ENCODE measurements around the gene POLG2. TPM values are rescaled to one million over a fixed set of nuclear protein-coding genes. Genes with fewer than 3 reads are reported as not detected.
A peak's percentile ranks its signal among the peaks of the same experiment; 100 is the strongest.

POLG2 gene
- total RNA-seq (2014; rRNA removed; shearing (Covaris generic)), result 7.7 and 7.9 TPM in 2 replicates

DNA sequence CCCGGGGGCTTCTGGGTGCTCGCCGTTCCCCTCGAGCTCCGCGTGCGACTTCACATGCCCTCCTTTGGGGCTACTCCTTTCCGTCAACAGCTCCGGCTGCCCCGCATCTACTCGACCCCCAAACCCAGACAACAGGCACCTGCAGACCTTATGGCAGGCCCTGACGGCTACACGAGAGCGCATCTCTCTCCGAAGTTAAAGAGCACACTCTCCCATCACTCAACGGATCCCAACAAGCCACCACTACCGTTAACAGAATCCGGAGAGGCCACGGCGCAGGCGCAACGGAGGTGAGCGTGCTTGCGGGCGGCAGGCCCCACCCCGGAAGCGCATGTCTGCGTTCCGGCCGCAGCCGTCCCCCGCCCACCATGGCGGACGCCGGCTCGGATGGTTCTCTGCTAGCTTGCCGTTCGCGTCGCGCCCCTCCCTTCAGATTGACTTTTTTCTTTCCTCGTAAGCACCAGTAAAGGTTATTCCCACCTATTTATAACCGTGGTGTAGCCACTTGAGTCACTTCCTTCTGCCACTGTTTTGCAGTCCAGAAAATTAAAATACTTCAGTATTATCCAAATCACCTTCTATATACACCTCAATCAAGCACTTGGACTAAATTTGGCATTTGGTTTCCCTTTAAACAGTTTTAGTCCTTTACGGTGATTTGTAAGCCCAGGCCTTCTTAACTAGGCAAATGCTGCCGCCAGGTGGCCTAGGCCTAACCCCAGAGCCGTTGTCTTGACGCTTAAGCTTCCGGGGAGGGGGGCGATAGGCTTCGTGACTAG lies at the start of gene POLG2:
Gene POLG2, minus strand, starts transcription at position 269 of the 779 bp plus-strand sequence. Its CDS starts 86 bp downstream, at position 183.
- DNase-seq (ENCODE audit: low read depth), result peak; percentile 92

DNA sequence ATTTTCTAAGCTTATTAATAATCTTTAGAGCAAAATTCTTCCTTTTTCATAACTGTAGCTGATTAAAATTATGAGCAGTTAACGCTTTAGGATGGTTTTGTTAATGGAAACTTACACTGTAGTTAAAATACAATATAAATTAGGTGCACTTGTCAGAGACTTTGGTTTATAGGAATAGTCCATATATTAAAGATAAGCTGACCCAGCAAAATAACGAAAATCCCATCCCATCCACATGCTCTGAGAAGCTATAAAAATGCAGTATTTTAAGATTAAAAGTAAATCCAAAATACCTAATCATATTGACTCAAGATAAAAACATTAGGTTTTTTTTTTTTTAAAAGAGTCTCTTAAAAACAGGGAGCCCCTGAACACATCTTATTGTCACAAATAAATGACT lies 47.9 kb upstream of the POLG2 start:
- no peak for DNase-seq (ENCODE audit: low read depth)

DNA sequence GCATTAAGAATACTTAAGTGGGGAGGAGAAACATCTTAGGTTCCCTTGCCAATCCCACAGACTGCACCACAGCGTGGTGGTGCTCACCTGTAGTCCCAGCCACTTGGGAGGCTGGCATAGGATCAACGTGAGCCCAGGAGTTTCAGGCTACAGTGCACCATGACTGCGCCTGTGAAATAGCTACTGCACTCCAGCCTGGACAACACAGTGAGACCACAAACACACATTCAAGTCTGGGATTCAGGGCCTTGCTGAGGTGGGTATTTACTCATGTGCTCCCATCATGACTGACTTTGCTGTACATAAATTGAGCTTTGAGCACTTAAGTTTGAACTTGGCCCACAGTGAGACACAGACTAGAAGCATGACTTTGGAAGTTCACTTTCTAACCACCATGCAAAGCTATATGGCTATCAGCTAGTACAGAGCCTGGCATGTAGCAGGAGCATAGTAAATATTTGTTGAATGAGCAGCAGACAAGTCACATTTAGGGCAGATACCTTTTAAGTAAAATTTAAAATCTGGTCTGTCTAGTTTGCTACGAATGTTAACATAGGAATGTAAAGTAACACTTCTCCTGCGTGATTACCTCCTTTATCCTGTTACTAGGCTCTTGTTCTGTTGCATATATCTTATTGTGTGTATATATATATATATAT lies 43.4 kb upstream of the POLG2 start:
- DNase-seq (ENCODE audit: low read depth), result no peak

DNA sequence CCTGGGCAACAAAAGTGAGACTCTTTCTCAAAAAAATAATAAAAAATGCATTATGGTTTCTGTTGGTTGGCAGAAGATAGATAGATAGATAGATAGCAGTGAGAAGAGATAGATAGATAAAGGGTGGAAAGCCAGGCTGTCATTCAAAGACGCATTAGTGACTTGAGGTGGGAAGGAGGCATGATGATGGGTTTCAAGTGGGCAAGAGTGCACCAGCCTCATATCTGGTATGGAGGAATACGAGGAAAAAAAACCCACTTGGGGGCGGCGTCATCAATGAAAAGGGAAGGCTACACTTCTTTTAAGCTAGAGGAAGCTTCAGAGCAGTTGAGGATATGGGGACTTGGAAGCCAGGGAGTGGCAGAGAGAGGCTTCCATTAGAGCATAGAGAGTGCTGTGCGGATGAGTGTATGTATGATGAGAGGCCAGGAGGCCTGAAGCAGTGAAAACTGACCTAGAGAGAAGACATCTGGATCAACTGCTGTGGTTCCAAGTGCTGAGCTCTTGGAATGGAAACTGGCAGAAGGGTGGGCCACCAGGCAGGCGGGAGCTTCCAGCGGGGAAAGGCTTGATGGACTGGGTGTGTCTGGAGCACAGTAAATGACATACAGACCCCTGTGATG lies 41.8 kb upstream of the POLG2 start:
- no peak for DNase-seq (ENCODE audit: low read depth)

DNA sequence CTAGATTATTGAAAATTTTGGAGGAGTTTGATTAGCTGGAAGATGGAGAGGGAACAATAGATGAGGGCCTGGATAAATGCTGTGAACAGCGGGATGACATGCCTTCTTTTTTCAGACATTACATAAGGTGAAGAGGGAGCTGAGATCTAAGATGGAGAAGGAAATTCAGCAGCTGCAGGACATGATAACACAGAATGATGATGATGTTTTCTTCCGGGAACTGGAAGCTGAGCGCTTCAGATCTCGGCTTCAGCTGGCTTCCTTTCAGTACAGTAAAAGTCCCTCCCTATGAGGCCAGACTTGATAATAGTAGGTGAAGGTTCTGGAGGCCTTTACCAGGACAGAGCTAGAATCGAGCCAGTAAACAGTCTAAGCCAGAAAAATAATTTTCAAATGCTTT lies 40.6 kb upstream of the POLG2 start:
- DNase-seq (ENCODE audit: low read depth), result no peak

DNA sequence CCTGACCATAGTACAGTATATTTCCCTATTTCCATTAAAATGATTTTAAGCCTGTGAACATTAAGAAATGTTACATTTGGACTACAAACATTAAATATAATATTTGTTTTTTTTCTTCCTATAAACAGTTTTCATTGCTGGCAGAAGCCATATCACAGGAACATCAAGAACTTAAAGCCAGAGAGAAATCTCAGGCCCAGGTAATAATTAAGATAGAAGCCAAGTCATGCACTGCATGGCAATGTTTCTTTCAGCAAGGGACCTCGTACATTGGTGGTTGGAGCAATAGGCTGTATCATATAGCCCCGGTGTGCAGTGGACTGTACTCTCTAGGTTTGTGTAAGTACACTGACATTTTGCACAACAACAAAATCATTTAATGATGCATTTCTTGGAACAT lies 40.1 kb upstream of the POLG2 start:
- DNase-seq (ENCODE audit: low read depth), result no peak

DNA sequence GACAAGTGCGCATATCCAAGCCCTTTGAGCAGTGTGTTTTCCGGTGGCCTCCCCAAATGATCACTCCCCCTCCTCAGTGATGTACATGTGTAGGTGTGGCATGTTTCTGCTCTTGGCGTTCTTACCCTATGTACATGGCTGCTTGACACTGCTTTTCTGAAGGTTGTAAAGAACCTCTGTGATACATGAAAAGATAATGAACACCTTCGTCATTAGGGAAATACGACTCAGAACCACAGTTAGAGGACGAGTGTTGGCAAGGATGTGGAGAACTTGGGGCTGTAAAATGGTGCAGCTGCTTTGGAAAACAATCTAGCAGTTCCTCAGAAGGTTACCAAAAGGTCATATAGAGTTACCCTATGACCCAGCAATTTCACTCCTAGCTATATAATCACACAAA lies 38.5 kb upstream of the POLG2 start:
- DNase-seq (ENCODE audit: low read depth), result no peak

DNA sequence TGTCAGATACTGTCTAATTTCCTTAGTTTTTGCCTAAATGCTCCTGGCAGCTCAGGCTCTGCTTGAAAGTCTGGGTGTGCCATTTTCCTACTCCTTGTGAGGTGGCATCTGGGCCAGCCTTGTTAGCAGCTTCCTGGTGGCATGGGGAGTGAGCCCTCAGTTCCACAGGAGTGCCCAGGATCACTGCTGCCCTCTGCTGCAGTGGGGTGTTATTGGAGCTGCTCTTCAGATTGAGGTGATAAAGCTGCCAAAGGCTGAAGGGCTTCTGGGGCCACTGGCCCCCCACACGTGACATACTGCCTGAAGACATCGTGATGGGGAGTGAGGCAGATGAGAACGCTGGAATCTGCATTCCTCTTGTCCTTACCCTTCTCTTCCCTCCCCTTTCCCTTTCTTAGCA lies 37.3 kb upstream of the POLG2 start:
- peak; percentile 24 for DNase-seq (ENCODE audit: low read depth)

DNA sequence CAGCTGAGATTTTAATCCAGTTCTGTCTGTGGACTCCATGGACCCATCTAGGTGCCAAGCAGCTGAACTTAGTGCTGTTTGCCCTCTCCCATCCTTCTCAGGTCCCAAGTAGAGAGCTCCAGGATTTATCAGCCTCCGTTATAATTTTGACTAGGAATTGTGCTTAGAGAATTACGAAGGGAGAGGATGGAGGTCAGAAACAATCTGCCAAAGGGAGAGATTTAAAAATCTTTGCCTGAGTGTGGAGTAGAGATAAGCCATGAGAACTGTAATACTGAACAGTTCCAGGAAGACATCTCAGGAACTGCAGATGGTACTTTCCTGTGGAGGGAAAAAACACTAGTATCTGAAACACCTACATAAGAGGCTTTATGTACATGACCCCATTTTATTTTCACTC lies 36.9 kb upstream of the POLG2 start:
- DNase-seq (ENCODE audit: low read depth), result no peak

DNA sequence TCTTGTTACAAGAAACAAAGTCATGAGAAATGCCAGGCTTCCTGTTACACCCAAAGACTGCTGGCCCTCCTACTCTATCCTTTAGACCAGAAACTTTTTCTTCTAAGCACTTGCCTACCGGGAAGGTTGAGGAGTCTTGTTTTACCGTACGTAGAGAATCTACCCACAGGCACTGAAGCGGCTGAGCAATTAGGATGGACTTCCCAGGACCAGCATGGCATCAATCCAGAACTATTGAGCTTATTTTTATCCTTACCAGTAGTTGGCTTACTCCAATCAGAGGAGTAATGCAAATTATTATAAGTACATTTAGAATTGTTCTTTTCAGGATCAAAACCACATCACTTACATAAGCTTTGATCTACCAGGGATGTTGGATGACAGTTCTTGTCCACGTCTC lies 35.6 kb upstream of the POLG2 start:
- no peak for DNase-seq (ENCODE audit: low read depth)

DNA sequence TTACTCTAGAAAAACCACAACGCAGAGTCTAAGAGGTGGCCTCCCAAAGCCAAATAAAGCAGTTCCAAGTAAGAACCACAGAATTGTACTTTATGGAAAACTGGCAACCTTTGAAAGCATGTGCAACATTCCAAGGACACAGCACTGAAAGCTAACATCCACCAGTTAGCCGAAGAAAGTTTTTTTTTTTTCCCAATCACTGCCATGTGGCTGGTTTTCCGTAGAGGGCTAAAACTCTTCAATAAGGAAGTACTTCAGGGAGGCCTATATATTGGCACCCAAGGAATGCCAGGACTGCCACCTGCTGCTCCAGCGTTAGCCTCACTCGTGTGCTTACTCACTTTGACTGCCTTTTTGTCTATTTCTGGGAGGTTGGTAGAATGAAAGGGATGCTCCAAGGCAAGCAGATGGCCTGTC lies 35.1 kb upstream of the POLG2 start:
- no peak for DNase-seq (ENCODE audit: low read depth)

DNA sequence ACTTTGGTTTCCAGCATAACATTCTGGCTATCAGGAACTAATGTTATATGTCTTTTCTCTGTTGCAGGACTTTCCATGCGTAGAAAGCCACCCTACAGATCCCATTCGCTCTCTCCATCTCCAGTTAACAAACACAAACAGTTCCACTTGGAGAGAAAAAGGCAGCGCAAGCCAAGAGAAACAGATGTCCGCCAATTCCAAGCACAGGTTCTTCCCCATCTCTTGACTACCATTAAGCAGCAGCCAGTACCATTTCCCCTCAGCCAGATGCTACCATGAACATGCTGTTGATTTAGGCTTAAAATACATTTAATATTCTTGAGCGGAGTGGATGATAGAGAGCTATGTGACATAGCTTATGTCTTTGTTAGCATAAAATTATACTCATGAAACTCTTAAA lies 32.4 kb upstream of the POLG2 start:
- no peak for DNase-seq (ENCODE audit: low read depth)

DNA sequence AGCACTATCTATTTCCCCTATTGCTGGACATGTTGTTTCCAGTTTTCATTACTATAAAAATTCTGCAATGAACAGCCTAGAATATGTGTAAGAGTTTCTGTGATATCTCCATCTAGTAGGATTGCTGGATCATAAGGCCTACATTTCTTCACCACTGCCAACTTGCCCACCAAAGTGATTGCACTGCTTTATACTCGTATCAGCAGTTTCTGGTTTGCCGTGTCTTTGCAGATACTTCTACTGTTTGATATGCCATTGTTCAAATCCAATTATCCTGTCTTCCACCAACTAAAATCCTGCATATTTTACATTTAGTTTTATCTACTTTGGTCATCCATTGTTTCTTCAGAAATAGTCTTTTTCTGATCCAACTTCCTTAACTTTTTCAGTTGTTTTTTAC lies 31.1 kb upstream of the POLG2 start:
- DNase-seq (ENCODE audit: low read depth), result no peak

DNA sequence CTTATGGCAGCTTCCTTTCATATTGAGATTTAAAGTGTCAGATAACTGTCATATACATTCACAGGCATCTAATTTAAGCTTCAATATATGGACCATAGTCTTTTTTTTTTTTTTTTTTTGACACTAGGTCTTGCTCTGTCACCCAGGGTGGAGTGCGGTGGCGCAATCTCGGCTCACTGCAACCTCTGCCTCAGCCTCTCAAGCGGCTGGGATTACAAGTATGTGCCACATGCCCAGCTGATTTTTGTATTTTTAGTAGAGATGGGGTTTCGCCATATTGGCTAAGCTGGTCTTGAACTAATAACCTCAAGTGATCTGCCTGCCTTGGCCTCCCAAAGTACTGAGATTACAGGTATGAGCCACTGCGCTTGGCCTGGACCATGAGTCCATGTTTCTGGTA lies 23.5 kb upstream of the POLG2 start:
- DNase-seq (ENCODE audit: low read depth), result no peak

DNA sequence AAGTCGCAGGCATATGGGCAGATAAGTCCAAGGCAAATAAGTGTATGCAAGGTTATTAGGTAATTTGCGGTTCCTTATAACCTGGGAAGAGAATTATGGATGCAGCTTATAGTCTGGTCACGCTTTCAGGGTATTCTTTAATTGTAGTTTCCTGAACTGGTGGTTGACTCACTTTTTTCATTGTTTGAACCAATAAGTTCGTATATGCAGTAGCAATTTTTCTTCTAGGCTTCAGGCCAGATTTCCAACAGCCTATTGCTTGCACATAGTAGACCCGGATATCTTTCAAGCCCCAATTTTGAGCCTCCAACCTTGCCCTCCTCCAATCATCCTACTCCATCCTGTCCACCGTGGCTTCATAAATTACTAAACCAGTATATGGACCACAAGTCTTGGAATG lies 22.7 kb upstream of the POLG2 start:
- DNase-seq (ENCODE audit: low read depth), result no peak

DNA sequence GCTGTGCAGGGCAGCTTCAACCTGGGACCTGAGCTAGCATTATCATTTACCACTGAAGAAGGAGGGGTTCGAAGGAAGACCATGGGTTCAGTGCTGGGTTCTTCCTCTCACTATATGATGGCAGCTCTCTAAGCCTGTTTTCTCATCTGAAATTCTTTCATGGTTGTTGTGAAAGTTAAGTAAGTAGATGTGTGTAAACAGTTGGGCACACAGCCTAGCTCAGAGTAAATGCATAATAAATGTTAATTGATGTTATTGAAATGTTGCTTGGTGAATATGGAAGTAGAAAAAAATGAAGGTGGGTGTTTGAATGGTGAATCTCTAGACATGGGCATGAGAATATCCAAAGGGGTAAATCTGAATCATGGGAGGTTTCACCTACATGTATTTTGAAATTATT lies 19.0 kb upstream of the POLG2 start:
- no peak for DNase-seq (ENCODE audit: low read depth)

DNA sequence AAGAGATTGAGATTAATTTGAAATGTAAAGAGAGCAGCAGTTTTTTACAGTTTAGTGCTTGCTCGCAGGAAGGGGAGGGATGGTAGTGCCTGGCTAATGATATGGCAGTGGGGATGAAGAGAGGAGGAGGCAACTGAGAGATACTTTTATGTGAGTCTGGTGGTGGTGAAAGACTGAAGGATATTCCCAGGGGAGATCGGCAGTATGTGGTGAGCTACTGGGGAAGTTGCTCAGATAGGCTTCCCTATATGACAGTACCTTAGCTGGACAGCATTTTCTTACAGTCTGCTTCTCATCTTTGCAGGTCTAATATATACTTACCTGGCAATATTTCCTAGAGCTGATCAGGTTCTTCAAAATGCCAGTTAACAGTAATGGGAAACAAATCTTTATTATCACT lies 18.6 kb upstream of the POLG2 start:
- no peak for DNase-seq (ENCODE audit: low read depth)

DNA sequence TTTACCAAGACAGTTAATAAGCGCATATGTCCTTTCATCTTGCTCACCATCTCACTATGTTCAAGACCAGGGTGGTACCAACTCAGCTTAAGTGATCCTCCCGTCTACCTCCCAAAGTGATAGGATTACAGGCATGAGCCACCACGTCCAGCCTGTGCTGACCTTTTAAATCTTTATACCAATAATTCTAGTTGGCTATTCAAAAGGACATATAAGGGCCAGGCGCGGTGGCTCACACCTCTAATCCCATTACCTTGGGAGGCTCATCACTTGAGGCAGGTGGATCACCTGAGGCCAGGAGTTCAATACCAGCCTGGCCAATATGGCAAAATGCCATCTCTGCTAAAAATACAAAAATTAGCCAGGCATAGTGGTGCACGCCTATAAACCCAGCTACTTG lies 12.3 kb upstream of the POLG2 start:
- DNase-seq (ENCODE audit: low read depth), result no peak

DNA sequence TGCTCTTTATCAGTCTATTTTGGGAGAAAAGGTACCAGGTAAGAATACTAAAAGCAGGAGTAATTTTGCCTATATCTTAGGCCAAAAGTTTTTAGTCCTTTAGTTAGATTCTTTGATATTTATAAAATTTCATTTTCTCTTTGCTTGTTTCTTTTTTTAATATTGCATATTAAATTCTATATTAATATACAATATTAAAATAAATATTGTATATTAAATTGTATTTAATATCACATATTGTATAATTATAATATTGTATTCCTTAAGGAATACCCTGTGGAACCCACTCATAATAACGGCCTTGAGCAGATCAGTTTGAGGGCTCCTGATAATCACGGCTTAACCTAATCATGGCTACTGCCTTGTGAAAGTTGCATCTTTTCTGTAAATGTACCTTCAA lies 11.8 kb upstream of the POLG2 start:
- DNase-seq (ENCODE audit: low read depth), result no peak

DNA sequence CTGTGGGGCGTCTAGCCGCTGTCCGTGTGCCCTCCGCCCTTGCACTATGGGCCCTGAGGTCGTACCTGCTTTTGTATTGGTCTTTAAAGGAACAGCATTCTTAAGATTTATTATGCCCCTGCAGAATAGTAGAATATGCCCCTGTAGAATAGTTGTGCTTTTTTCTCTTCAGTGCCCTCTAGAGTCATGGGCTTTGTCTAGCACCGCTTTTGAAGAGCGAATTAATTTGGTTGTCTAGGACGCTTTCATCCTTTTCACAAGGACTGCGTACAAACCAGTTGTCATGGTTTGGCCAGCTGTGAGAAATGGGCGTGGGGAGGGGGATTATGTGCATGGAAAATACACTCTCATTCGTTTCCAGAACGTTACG lies 10.5 kb upstream of the POLG2 start:
- DNase-seq (ENCODE audit: low read depth), result peak; percentile 79

DNA sequence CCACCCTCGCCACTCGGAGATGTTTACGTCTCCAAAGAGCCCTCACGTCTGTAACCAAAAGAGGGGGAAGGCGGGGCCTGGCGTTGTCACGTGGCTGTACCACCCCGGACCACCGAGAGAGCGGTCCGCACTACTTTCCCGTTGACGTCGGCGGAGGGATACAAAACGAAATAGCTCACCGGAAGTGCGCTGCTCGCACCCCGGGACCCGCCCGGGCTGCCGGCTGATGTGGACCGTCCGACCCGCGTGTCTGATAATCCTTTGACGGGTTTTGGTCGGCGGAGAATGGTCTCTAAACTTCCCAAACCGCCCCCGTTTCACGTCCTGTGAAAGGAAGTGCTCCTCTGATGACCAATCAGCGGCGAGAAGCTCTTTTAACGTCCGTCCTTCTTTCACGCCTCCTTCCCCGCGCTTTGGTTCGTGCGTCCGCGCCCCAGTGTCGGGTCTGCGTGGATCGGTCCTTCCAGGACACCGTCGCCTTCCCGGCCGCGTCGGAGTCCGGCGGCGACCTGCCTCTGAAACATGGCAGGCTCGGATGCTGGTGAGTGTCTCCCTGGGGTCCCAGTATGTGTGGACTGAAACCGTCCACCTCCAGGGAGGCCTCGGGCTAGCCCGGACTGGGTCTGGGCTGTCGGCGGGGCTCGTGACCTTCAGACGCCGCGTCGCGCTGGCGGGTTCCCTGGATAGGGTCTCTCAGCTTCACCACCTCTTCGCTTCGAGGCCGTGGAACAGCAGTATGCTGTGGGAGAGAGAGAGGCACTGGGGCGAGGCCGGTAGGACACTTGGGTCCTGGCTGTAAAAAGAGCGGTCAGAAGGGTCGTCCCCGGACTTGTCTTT lies 9.9 kb upstream of the POLG2 start, which contains the start of gene CEP95:
Gene CEP95, plus strand, starts transcription at position 402 of the 837 bp plus-strand sequence. Its CDS starts 121 bp downstream, at position 523.
- peak; percentile 95 for DNase-seq (ENCODE audit: low read depth)

DNA sequence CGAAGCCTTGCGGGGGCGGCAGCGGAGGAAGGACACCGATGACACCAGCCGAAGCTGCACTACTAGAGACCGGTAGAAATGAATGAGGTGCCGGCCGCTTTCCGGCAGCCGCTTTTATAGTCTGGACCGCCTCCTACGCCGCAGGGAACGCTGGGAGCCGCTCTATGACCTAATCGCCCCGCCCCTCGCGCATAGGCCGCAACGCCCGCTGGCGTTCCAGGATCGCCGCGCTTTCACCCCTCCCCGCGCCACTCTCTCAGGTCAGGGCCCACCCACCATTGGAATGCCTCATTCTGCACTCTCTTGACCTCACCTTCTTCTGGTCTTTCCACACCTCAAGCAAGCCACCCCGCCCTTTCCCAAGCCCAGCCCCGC lies 9.3 kb upstream of the POLG2 start, which contains the start of gene DDX5:
Gene DDX5, minus strand, starts transcription at position 89 of the 375 bp plus-strand sequence. CDS start 170 bp downstream, outside the sequence.
- peak; percentile 96 for DNase-seq (ENCODE audit: low read depth)
